Renal cortex interstitium (tissue), 11 donors: Measurements from ENCODE around the gene CXorf65. TPM values are rescaled to one million over a fixed set of nuclear protein-coding genes. Genes with fewer than 3 reads are reported as not detected.

Source experiments
- DNase-seq, 11 donors: peaks; one replicate each; pipeline ENCODE4 v3.0.0-alpha.2; 2013; ENCODE audit warnings: low read depth in 9 of 11, low spot score in 4 of 11; ENCODE audit errors: extremely low read depth in 1 of 11
- polyA plus RNA-seq, 3 donors: library from polyadenylated mRNA; unstranded; fragments of 120-200 nt; gene quantifications; one replicate each; pipeline ENCODE4 v1.2.1, GENCODE V29; 2013; ENCODE audit not compliant: insufficient read length in 3 of 3

CXorf65 gene
- polyA plus RNA-seq, 3 donors: not detected

DNA sequence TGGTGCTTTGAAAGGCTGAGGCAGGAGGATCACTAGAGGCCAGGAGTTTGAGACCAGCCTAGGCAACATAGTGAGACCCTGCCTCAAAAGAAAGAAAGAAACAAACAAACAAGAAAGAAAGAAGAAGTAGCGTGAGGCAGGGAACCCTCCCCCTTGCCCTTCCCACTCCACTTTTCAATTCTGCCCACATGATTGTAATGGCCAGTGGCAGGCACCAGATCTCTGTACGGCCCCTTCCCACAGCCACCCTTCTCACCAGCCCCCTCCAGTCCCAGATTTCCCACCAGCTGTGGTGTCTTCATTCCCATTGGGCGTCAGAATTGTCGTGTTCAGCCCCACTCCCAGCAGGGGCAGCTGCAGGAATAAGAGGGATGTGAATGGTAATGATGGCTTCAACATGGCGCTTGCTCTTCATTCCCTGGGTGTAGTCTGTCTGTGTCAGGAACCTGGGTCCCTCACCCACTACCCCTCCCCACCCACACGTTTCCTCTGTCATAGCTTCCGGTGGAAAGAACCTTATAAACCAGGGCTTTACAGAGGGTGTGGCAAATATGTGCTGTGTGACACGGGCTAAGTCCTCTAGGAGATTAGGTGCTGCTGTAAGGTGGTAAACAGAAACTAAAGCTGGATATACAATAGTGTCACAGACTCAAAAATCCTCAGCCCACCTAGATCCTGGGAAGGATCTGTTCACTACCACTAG is 4.8 kb upstream of the CXorf65 start, which contains the start of gene IL2RG:
Gene IL2RG (minus strand): TSS at position 437 of the 703 bp plus-strand sequence. CDS start 38 bp downstream, at position 399.
- no peak for DNase-seq

DNA sequence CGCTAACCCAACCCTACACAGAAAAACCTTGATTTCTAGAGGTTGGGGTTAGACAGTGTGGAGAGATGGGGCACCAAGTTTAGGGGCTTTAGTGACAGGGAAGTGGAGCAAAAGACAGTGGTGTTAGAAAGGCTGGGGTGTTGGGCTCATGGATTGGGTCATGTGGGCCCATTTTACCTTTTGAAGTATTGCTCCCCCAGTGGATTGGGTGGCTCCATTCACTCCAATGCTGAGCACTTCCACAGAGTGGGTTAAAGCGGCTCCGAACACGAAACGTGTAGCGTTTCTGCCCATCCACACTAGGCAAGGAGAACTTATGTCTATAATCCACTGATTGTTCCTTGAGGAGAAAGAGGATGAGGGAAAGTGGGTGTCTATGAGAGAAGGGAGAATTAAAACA is 2.5 kb upstream of the CXorf65 start:
- no peak for DNase-seq

DNA sequence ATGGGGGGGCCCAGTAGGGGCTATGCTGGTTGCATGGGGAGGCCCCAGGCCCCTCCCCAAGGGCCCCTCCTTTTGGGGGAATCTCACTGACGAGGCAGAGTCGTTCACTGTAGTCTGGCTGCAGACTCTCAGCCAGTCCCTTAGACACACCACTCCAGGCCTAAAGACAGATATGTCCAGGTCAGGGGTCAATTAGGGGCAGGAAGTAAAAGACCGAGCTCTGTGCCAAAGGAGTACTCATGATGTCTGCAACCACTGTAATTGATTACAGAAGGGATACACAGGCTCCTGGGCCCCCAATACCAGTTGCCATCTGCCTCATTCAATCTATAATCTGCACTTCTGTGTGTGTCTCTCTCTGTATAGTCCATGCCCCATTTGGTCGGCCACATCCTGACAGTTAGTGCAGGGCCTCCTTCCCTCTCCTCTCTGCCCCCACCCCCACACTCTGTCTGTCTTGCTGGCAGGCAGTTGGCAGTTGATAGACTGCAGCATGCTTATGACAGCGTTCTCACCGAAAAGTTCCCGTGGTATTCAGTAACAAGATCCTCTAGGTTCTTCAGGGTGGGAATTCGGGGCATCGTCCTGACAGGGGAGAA is 1.3 kb upstream of the CXorf65 start:
- DNase-seq: no peak

DNA sequence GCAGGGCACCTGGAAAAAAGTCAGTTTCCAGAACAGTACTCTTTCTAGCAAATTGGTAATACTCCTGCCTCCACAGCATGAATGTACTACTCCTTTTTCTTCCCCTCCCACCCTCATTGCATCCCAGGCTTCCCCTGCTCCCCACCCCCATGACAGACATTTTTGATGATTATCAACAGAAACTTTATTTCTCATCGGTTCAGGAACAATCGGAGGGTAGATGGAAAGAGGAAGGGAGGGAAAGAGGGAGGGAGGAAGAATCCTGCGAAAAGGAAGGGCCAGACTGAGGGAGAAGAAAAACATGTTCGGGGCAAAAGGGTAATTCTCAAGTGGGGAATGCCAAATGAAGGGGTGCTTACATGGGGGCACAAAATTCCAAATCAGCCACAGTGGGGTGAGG is 705 bp upstream of the CXorf65 start:
- no peak for DNase-seq

DNA sequence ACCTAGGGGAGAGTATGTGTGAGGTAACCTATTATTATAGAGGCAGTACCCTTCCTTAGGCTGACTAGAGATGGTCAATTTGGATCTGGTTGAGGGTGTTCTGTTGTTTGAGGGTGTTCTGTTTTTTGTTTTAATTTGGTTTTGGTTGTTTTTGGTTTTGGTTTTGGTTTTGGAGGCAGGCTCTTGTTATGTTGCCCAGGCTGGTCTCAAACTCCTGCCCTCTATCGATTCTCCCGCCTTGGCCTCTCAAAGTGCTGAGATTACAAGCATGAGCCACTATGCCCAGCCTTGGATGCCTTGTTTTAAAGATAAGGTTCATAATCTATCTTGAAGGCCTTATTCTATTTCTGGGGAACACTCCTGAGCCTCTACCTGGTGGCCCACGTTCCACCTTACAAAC is 912 bp downstream of the CXorf65 start:
- DNase-seq: no peak

DNA sequence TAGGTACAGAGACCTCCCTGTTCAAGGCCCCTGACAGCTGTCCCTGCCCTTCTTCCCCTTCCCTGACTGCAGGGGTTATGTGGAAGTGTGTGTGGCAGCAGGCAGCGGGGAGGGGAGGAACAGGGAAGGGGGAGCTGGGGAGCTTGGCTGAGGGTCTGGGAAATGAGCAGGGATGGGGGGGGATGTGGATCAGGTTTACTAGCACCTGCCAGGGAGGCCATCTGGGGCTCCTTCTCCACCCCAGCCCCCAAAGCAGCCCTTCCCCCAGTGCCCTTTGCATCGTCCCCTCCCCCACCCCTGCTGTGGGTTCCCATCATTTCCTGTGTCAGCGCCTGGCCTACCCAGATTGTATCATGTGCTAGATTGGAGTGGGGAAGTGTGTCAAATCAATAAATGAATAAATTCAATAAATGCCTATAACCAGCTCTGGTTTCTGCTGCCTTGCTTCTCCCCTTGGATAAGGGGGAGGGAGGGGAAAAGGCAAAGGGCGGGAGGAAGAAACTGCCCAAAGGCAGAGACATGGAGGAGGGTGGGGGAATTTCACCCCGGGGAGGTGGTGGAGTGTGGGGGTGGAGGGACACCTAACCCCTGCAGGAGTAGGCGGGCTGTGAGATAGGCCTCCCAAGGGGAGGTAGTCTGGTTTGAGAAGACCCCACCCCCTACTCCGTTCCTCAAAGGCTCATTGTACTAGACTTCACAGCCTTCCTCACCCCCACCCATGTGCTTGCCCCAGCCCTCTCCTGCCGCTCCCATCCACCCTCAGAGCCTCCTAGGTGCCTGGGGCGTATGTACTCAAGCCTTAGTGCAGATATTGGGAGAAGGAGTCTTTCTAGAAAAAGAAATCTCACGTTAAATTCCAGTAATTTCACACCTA is 3.2 kb downstream of the CXorf65 start:
- no peak for DNase-seq

DNA sequence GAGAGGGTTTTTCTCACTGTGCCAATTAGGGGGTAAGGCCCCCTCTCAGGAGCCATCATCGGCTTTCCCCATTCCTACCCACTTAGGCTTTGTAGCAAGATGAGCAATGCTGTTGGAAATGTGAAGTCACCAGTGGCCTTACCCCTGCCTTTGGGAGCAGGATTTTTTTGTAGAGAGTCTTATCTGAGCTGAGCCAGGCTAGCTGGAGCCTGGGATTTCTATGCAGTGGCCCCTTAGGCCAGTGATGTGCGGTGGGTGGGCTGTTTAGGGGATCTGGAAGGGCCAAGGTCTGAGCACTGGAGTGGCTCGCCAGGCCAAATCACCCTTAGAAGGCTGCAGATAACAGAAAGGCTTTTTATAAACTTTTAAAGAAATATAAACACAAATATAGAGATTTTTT is 4.2 kb downstream of the CXorf65 start:
- no peak for DNase-seq

DNA sequence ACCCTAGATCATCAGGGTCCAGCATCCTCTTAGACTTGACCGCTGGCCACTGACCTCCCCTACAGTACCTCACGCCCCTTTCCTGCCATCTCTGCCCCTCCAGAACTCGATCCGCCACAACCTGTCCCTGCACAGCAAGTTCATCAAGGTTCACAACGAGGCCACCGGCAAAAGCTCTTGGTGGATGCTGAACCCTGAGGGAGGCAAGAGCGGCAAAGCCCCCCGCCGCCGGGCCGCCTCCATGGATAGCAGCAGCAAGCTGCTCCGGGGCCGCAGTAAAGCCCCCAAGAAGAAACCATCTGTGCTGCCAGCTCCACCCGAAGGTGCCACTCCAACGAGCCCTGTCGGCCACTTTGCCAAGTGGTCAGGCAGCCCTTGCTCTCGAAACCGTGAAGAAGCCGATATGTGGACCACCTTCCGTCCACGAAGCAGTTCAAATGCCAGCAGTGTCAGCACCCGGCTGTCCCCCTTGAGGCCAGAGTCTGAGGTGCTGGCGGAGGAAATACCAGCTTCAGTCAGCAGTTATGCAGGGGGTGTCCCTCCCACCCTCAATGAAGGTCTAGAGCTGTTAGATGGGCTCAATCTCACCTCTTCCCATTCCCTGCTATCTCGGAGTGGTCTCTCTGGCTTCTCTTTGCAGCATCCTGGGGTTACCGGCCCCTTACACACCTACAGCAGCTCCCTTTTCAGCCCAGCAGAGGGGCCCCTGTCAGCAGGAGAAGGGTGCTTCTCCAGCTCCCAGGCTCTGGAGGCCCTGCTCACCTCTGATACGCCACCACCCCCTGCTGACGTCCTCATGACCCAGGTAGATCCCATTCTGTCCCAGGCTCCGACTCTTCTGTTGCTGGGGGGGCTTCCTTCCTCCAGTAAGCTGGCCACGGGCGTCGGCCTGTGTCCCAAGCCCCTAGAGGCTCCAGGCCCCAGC is 5.7 kb downstream of the CXorf65 start:
- no peak for DNase-seq

DNA sequence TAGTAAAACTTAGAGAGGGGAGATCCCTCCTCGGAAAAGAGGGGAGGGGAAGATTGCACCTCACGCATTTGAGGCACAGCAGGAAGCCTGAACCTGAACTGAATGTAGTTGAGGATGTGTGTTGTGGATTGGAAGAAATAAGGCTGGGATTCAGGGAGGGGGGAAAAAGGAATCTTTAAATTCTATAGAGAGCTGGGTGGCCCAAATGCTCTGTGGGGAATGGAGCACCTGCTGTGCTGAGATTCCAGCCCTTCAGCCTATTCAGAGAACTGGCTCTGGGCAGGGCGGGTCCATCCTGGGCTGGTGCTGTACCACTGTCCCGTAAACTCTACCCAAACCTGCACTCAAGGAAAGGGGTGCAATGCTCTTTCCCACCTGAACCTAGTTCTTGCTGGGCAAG is 6.8 kb downstream of the CXorf65 start:
- no peak for DNase-seq

DNA sequence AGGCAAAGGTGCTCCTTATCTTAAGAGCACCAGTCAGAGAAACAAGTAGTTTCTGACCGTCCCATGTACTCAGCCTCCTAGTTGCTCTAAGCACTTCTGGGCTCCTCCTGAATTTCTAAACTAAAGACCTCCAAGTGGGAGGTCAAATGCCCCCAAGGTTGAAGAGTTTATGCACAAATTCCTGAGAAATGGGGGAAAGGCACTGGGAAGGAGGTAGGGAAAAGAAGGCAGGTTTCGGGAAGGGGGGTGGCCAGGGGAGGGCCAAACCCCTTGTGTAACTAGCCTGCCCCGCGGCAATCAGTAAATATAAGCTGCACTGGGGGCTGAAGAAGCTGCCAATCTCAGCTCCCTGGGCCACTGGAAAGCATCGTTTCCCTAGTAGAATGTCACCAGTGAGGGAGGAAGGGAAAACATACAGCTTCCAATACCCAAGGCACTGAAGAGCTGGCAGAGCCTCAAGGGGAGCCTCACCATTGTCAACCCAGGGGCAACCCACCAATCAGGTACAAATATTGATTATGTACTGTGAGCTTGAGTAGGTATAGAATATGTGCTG is 7.5 kb downstream of the CXorf65 start:
- DNase-seq: no peak

DNA sequence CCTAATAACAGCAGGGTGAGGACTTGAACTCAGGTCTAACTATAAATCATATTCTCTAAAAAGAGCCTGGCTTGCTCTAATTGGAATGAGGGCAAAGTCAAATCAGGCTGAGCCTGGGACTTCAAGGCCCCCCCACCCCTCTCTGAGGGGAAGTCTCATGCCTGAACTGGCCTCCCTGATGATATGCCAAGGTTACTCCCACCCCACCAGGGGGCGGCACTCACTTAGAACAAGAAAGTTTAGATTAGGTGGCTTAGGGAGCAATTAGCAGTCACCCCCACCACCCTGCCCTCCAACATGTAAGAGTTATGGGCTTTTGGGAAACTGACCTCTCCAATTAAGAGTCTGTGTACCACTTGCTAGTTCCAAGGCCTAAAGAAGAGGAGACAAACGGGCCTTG is 8.2 kb downstream of the CXorf65 start:
- DNase-seq: no peak

DNA sequence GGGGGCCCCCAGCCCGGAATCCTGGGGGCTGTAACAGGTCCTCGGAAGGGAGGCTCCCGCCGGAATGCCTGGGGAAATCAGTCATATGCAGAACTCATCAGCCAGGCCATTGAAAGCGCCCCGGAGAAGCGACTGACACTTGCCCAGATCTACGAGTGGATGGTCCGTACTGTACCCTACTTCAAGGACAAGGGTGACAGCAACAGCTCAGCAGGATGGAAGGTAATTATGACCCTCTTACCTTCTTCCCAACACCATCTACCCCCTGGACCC is 9.8 kb downstream of the CXorf65 start:
- no peak for DNase-seq

DNA sequence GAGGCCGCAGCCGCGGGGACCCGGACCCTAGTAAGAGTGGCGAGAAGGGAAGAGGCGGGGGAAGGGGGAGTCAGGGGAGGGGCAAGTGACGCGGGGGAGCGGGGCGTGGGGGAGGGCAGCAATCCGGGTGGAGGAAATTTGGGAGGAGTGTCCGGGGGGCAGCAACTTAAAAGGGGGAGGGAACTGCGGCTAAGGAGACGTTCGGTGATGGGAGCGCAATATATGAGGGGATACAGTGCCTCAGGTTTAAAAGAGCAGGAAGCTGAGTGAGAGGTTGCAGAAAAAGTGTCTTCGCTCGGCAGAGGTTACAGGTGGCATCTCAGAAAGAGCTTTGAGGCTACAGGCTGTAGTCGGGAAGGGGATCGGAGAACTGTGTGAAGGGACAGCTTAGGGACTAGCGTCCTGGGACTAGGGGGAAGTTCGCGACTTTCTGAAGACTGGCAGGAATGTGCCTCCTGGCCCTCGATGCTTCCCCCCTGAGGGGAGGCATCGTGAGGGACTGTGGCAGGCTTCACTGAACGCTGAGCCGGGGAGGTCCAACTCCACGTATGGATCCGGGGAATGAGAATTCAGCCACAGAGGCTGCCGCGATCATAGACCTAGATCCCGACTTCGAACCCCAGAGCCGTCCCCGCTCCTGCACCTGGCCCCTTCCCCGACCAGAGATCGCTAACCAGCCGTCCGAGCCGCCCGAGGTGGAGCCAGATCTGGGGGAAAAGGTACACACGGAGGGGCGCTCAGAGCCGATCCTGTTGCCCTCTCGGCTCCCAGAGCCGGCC is 10.4 kb downstream of the CXorf65 start:
- DNase-seq: peak in 1 of 11 donors; percentile 45

DNA sequence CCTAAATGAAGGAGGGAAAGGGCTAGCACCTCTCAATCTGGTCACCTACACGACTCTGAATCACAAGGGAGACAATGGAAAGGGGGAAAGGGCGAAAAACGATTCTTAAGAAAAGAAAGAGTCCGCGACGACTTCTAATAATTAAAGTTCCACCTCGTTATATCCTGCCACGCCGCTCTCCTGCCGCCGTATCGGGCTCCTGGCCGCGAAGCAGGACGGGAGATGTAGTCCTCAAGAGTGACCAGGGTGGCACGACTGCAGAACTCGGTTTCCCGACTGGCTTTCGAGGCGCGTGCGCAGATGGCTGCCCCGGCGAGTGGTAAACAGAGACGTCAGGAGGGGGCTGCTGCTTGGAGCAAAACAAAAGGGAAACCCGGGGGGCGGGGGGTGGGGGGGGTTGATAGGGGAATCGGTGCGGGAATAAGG is 11.0 kb downstream of the CXorf65 start, which contains the start of gene FOXO4:
Gene FOXO4 (plus strand): TSS at position 297 of the 426 bp plus-strand sequence. CDS start 678 bp downstream, outside the sequence.
- DNase-seq: peak in 10 of 11 donors; percentile 60 to 90 (median 82)

DNA sequence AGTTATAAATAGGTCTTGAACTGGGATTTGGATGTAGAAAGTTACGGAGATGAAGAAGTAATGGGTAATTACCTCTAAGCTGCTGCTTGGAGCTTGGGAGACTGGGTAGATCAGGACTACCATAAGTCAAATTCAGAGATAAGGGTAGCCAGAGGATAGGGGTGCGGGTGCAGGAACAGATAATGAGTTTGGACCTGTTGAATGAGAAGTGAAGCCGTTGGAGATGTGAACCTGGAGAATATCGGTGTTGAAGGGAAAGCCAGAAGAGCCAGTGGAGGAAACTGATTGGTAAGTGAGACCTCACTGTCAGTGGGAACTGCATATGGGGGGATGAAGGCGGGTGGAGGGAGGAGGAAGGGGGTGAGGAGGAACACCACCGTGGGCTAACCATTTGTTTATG is 11.5 kb downstream of the CXorf65 start:
- no peak for DNase-seq

DNA sequence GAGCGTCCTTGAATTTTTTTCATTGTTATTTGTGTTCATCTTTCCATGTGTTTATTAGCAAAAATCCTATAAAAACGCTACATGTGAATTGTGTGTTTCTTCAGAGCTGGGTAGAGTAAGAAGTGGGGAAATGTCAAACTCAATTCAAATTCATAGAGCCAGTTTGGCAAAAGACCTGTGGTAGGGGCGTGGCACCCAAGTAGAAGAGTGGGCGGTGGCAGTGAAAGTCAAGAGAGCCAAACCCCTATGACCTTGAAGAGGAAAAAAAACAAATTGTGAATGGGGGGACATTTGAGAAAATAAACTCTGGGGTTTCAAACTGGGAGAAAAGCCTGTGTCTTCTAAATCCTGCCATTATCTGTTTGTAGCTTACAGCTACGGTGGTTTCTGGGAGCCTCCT is 15.3 kb downstream of the CXorf65 start:
- DNase-seq: no peak

DNA sequence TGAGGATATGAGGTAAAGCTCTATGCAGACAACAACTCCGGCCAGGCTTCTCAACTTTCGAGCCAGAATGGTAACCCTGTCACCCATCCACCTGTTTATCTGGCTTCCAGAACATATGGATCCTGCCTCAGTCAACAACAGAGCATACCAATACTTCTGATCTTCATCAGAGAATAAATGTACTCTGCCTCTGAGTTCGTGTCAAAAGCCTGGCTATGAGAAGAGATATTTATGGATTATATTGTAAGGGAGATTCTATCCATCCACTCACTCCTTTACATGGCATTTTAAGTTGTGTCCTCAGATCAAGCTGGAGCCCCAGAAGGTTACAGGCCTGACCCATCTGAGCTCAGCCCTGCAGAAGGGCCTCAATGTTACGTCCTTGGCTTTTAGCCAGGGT is 20.6 kb downstream of the CXorf65 start:
- no peak for DNase-seq

DNA sequence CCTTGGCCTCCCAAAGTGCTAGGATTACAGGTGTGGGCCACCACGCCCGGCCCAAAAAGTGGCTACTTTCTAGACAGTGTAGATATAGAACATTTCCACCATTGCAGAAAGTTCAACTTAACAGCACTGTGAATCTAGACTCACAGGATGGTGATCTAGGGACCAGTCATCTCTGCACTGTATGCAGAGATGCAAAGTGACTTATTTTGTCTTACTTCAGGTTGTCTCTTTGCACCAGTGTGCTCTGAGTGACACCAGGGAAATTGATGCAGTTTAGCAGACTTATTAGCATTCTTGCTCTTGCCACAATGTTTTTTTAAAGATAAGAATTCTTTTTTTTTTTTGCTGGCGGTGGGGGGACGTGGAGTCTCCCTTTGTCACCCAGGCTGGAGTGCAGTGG is 23.7 kb downstream of the CXorf65 start:
- DNase-seq: no peak
